Measurements from ENCODE around the gene ZNF554.

Gene ZNF554

DNA sequence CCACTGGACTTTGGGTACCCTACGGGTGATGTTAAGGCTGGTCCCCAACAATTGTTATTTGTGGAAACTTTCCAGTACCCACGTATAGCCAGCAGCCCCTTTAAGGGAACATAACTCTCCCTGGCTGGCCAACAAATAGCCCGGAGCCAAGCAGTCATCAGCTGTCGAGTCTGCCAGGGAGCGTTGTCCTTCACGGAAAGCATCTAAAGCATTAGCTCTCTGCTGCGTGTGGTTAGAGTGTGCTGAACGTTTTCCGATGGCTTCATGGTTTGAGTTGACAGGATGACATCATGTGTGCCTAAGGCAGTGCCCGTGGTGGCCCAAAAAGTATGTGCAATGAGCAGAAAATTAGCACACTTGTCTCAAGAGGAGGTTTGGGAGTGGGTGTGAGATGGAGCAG, 44.1 kb downstream of the ZNF554 start:
- H3K27ac ChIP-seq (replicated peaks), result no peak overlapping the region
- TF ChIP-seq REST (IDR thresholded peaks at IDR 0.05; ENCODE audit: insufficient replicate concordance, low read depth) (no peak), SPI1 (IDR thresholded peaks at IDR 0.05; ENCODE audit: borderline replicate concordance, low read depth) (no peak), CTCF (IDR thresholded peaks at IDR 0.05; ENCODE audit: insufficient read depth, low read length) (no peak), POLR2AphosphoS5 (IDR thresholded peaks at IDR 0.05; ENCODE audit: low read depth) (no peak), GABPA (IDR thresholded peaks at IDR 0.05; ENCODE audit: low read depth) (no peak)

DNA sequence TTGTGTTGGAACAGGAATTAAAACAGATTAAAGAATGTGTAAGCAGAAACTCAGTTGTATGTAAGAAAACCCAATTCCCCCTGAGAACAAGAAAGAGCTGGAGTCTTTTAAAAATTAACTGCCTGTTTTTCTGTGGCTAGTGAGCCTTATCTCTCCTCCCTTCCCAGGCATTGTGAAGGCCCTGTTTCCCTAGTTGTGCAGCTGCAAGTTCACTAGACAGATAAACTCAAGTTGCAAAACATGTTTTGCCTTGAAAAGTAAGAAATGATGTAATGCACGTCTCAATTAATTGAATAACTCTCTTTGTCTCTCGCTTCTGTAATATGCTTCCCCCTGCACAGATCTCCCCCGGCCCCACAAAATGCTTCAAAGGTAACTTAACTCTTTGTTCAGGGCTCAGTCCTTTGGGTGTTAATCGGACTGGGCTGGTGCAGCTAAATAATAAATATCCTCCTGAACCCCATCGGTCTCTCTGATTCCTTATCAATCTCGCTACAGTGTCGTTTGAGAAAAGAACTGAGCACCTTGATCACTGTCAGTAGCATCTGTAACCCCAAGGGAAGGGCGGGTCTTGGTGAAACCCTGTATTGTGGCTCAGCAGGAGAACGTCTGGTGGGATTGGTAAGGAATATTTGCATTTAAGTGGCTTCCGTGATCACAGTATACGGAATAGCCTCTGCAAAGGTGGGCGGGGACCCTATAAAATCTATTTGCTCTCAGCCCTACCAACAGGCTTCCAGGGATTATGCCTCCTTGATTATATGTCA, 45.8 kb downstream of the ZNF554 start:
- H3K27ac ChIP-seq (replicated peaks), result no peak overlapping the region
- no peaks in the 10 kb centered on the region for H3K27me3 ChIP-seq (ENCODE audit: insufficient read depth, poor library complexity, severe bottlenecking)
- no peak for DNase-seq (ENCODE audit: low read depth in 1 of 2, low spot score in 1 of 2)
- no peak overlapping the region for H3K4me3 ChIP-seq (replicated peaks; ENCODE audit: insufficient read depth, low read length)
- TF ChIP-seq SPI1 (IDR thresholded peaks at IDR 0.05; ENCODE audit: borderline replicate concordance, low read depth) (no peak), POLR2AphosphoS5 (IDR thresholded peaks at IDR 0.05; ENCODE audit: low read depth) (no peak), GABPA (IDR thresholded peaks at IDR 0.05; ENCODE audit: low read depth) (no peak), REST (IDR thresholded peaks at IDR 0.05; ENCODE audit: insufficient replicate concordance, low read depth) (no peak), CTCF (IDR thresholded peaks at IDR 0.05; ENCODE audit: insufficient read depth, low read length) (no peak)

More for the DNA sequence above, 44.1 kb downstream of the ZNF554 start:
- DNase-seq (ENCODE audit: low read depth in 1 of 2, low spot score in 1 of 2), result no peak
- Histone ChIP-seq H3K27me3 (ENCODE audit: insufficient read depth, poor library complexity, severe bottlenecking) (no peaks in the 10 kb centered on the region), H3K4me3 (replicated peaks; ENCODE audit: insufficient read depth, low read length) (no peak overlapping the region)

DNA sequence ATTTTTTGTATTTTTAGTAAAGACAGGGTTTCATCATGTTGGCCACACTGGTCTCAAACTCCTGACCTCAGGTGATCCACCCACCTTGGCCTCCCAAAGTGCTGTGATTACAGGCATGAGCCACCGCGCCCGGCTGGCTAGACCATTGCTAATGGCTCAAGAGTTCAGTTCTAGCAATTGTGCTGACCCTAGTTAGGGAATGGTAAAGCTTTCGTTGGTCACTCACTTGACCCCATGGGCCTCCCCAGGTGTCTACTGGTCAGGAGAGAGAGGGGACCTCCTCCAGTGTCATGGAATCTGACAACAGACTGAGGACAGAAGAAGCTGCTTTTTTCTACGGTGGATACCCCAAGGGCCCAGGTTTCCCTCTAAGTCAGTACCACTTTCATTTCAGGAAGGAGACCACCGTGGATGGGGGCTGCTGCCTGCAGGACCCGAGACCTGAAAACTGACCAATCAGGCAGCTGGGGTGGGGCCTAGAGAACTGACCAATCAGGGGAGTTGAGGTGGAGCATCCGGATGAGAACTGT, 46.9 kb downstream of the ZNF554 start:
- DNase-seq (ENCODE audit: low read depth in 1 of 2, low spot score in 1 of 2), result no peak
- Histone ChIP-seq H3K27me3 (ENCODE audit: insufficient read depth, poor library complexity, severe bottlenecking) (no peaks in the 10 kb centered on the region), H3K4me3 (replicated peaks; ENCODE audit: insufficient read depth, low read length) (no peak overlapping the region), H3K27ac (replicated peaks) (no peak overlapping the region)
- TF ChIP-seq POLR2AphosphoS5 (IDR thresholded peaks at IDR 0.05; ENCODE audit: low read depth) (no peak), SPI1 (IDR thresholded peaks at IDR 0.05; ENCODE audit: borderline replicate concordance, low read depth) (no peak), CTCF (IDR thresholded peaks at IDR 0.05; ENCODE audit: insufficient read depth, low read length) (no peak), GABPA (IDR thresholded peaks at IDR 0.05; ENCODE audit: low read depth) (no peak), REST (IDR thresholded peaks at IDR 0.05; ENCODE audit: insufficient replicate concordance, low read depth) (no peak)
